Activated CD4-positive, alpha-beta T cell treated with anti-CD3 and anti-CD28 coated beads, Interleukin-2, amount 50 U/mL, for 4 hours (primary cell): ENCODE data around the gene RLN1.
"Not testable (repeated sequence)": the region's sequence is repeated elsewhere in the genome, so short reads cannot be mapped to it uniquely, and the experiment has no call there.

Source experiments
- DNase-seq, 2 experiments: peaks; one replicate each; pipeline ENCODE4 v3.0.0-alpha.2; 2020

The RLN1 gene

GRCh38 chr9:5338992-5339981, at the start of gene RLN1:
Gene RLN1 (minus strand): TSS chr9:5339876. CDS start chr9:5339746, 130 bp downstream.
- not testable (repeated sequence) for DNase-seq

DNA sequence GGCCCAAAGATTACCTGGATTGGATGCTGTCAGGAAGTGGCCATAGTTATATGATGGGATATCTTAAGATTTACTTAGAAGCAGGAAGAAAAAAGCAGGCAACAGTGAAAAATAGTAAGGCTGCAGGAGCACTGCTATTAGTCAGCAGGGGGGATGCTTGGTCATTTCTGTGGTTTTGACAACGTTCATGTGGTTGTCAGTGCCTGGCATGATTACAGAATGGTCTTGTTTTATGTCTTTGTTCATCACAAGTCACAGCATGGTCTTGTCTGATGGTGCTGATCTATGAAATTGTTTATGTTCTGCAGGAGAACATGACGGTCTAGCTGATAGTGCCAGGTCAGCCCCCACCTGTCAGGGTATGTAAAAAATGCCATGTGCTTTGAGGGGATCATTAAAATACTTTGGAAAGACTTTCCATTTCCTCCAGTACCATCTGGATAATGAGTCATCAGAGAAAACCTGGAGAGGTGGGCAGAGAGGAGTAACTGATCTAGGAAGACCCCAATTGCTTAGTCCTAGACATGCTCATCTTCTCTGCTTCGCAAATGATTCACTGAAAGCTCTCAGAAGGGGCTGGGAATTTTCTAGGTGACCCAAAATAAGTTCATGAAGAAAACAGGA, 49.5 kb upstream of the RLN1 start:
- DNase-seq: no peak

GRCh38 chr9:5388026-5388819, 48.5 kb upstream of the RLN1 start:
- no peak for DNase-seq

DNA sequence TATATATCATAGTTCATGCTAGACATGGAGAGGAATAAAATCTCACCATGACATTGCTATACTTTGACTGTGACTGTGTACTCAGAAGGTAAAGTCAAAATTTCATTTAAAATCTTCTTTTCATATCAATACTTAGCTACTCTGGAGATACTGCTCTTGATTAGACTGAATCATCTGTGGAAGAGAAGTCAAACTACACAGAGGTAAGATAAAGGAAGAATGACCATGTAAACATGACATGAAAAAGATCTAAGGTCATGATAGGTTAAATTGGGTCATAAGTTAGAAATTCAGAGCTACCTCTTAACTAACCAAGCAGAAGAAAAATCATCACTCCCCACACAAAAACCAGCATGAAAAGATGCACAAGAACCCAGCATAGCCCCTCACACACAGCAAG, 44.8 kb upstream of the RLN1 start:
- DNase-seq: no peak

DNA sequence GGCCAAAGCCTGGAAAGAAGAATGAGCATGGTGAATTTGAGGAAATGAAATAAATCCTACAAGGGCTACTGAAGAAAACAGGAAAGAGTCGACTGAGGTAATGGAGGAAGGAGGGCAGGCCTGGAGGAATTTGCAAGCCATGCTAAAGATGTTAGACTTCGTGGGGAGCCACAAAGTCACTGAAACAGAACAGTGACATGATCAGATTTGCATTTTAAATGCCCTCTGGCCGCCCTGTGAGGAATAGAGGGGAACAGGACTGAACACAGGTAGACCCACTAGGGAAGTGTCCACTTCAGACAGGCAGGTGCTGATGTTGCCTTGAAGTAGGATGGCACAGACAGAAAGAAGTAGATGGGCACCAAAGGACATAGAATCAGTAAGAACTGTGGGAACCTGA, 42.8 kb upstream of the RLN1 start:
- no peak for DNase-seq

DNA sequence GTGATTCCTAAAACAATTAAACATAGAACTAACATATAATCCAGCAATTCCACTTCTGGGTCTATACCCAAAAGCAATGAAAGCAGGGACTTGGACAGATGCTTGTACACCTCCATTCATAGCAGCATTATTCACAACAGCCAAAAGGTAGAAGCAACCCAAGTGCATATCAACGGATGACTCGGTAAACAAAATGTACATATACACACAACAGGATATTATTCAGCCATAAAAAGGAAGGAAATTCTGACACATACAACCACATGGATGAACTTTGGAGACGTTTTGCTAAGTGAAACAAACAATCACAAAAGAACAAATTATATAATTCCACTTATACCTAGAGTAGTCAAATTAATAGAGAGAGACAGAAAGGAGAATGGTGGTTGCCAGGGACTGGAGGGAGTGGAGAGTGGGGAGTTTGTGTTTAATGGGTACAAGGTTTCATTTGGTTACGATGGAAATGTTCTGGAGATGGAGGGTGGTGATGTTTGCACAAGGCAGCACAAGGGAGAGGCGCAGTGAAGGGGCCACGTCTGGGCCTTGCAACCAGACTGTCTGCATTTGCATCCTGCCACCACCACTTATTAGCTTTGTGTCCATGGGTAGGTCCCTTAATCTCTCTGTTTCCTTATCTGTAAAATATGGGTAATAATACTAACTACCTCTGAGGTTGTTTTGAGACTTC, 36.3 kb upstream of the RLN1 start:
- DNase-seq: no peak

- DNase-seq: no peak
These were observed 35.4 kb upstream of the RLN1 start for GRCh38 chr9:5375091-5375490.

GRCh38 chr9:5364294-5365024, 24.8 kb upstream of the RLN1 start:
- DNase-seq: no peak

DNA sequence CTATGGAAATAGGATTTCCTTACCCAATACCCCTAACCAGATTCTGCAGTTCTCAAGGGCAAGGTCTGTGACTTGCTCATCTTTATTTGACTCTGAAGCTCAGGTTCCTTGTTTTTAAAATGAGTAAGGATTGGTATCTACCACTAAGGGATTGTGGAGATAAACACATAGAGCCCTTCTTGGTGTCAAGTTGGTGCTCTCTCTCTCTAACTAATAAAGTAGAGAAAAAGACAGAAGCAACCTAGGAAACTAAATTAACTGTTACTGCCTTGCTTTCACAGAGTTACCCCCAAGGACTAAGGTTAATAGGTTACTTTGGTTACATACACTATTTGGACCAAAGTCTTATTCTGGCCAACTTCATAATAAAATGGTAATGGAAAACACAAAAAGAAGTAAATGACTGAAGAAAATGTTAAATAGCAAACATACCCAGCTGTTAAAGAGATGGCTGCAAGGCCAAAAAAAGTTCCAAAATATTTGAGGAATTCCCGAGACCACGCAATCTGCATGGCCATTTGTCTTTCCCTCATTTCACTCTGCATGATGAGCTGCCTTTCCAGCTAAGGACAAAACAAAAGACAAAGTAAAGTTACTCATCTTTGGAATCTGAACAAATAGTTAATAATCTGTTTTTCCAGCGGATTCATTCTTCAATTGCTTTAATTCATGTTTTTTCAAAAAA, 21.8 kb upstream of the RLN1 start:
- DNase-seq: no peak

GRCh38 chr9:5360341-5360740, 20.7 kb upstream of the RLN1 start:
- no peak for DNase-seq

DNA sequence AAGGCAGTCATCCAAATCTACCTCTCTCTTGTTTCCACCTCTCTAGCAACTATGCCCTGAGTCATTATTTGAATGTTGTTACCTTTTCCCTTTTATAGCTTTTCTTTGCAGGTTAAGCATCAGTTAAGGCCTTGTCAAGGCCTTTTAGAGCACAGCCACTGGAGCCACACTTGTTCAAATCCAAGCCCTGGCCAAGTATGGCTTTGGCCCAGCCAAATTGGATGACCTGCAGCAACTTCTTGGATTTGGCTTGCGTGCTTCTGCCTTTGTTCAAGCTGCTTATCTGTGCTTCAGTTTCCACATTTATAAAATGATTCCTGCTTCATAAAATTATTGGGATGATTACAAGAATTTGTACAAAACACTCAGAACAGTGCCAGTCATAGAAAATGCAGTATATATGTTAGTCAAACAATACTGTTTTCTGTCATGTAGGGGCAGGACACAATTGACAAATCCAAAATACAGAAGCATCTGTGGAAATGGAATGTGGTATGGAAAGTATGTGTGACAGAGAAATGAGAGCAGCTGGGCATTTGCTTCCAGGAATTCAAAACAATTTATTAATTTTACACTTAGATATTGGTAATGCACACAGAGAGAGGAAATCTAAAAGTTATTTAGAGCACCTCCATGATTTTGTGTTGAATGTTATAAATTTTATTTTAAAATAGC, 17.9 kb upstream of the RLN1 start:
- no peak for DNase-seq

DNA sequence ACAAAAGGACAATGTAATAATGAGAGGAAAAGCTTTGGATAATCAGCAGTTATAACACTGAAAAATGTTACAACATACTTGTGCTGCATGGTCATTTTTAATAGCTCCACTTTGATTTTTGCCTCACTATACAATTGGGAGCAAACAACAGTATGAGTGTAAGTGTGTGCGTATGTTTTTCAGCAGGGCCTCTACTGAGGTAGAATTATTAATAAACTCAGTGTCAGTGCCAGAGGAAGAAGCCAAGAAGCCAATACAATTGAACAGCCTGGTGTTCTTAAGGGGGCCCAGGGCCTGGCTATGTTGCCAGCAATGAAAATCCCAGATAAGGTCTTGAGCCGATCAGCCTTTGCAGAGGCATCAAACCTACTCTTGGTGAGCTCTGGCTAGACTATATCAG, 16.1 kb upstream of the RLN1 start:
- DNase-seq: no peak

DNA sequence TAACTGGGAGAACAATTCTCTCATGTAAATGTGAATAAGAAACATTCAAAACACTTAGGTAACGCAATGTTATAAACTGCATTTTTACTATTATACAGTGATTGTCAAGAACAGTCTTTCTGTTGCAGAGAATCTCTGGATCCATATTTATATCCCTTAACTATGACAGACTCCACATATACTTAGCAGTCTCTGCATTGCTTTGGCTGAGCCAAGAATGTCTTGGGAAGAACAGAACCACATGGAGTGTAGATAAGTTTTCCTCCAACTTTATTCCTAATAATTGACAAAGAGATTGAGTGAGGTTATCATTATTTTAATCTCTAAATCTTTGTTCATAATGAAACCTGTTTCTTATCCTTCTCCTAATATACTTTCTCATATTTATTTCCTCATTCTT, 15.6 kb upstream of the RLN1 start:
- DNase-seq: no peak

DNA sequence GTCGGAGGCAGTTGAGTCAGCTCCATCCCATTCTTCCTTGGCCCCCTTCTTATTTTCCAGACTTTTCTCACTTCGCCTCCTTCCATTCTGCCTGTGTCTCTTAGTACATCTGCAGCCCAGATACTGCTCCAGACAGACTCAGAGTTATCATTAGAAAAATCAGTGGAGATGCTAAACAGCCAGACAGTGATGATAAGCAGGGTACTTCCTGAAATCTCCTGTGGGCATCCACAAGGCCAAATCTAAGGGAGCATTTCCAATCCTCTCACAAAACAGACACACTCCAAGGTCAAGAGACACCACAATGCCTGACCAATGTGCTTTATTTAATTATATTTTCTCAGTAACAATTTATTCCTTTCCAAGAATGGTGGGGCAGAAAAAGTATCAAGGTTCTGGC, 14.5 kb upstream of the RLN1 start:
- DNase-seq: no peak

- DNase-seq: no peak
These were observed 13.1 kb upstream of the RLN1 start for GRCh38 chr9:5352637-5353248.

GRCh38 chr9:5336688-5337087, 3.0 kb downstream of the RLN1 start:
- no peak for DNase-seq

DNA sequence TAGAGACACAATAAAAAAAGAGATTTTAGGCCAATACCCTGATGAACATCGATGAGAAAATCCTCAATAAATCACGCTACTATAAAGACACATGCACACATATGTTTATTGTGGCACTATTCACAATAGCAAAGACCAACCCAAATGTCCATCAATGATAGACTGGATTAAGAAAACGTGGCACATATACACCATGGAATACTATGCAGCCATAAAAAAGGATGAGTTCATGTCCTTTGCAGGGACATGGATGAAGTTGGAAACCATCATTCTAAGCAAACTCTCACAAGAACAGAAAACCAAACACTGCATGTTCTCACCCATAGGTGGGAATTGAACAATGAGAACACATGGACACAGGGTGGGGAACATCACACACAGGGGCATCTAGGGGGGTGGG, 8.4 kb downstream of the RLN1 start:
- not testable (repeated sequence) for DNase-seq

- DNase-seq: peak in 1 of 2 experiments; percentile 5
These were observed 12.7 kb downstream of the RLN1 start for GRCh38 chr9:5326893-5327548.

GRCh38 chr9:5326187-5326586, 13.5 kb downstream of the RLN1 start:
- DNase-seq: no peak

DNA sequence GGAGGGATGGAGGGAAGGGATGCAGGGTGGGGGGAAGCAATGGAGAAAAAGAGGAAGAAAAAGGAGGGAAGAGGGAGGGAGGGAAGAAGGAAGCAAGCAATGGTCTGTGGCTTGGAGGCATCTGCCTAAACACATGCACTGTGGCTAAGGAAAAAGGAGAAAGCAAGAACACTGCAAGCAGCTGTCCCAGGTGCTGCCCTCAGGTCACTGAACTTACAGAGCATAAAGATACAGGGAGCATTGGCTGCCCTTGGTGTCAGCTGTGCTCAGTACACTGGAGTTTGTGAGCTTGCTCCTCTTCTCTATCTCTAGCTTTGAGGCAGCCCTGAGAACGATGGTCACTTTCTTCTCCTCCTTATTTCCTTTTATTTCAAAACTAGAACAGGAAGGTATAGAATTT, 18.1 kb downstream of the RLN1 start:
- DNase-seq: not testable (repeated sequence)
